WERI-Rb-1 (cell line): ENCODE results near the gene CAVIN3.

ENCODE experiments used
- DNase-seq: peaks from one replicate; pipeline ENCODE4 v3.0.0-alpha.2; 2020
- H3K27ac ChIP-seq: fragments of 250-450 bp; sonication (Bioruptor Pico); 2 replicates; pipeline ENCODE4 v1.5.1; 2020; ENCODE audit warnings: mild to moderate bottlenecking, moderate library complexity
- H3K27me3 ChIP-seq: fragments of 250-450 bp; sonication (Bioruptor Pico); 2 replicates; pipeline ENCODE4 v1.5.1; 2021; ENCODE audit warnings: mild to moderate bottlenecking, low read depth, moderate library complexity; ENCODE audit not compliant: insufficient read depth, severe bottlenecking
- H3K36me3 ChIP-seq: fragments of 250-450 bp; sonication (Bioruptor Pico); 2 replicates; pipeline ENCODE4 v1.5.1; 2020; ENCODE audit warnings: mild to moderate bottlenecking, moderate library complexity
- H3K4me3 ChIP-seq: 2 replicates; pipeline ENCODE4 v1.5.1; 2011; ENCODE audit warnings: low read depth, mild to moderate bottlenecking, control low read depth, low read length
- H3K9me3 ChIP-seq: fragments of 250-450 bp; sonication (Bioruptor Pico); 2 replicates; pipeline ENCODE4 v1.5.1; 2021; ENCODE audit warnings: mild to moderate bottlenecking, moderate library complexity; ENCODE audit not compliant: severe bottlenecking
- TF ChIP-seq, protein P1 (sequence below): IDR thresholded peaks from 2 replicates; pipeline ENCODE4 v1.5.1; 2011; ENCODE audit warnings: low read depth, mild to moderate bottlenecking, control low read depth, inconsistent platforms, low read length

Gene CAVIN3

DNA sequence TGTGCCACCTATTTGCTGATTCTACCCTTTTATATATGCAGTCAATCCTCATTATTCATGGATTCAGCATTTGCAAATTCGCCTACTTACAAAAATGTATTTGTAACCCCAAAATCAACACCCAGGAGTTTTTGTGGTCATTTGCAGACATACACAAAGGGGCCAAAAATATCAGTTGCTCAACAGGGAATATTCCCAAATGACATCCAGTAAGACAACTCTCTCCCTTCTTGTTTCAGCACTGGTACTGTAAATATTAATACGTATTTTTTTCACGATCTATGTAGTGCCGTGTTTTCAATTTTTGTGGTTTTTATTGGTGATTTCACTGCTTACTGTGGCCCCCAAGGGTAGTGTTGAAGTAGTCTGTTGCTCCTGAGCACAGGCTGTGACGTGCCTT, 11.8 kb upstream of the CAVIN3 start:
- no peak overlapping the region for H3K27ac ChIP-seq
- no peak for DNase-seq
- peaks cover 5% of the 10 kb centered on the region for H3K9me3 ChIP-seq
- TF ChIP-seq, protein P1, sequence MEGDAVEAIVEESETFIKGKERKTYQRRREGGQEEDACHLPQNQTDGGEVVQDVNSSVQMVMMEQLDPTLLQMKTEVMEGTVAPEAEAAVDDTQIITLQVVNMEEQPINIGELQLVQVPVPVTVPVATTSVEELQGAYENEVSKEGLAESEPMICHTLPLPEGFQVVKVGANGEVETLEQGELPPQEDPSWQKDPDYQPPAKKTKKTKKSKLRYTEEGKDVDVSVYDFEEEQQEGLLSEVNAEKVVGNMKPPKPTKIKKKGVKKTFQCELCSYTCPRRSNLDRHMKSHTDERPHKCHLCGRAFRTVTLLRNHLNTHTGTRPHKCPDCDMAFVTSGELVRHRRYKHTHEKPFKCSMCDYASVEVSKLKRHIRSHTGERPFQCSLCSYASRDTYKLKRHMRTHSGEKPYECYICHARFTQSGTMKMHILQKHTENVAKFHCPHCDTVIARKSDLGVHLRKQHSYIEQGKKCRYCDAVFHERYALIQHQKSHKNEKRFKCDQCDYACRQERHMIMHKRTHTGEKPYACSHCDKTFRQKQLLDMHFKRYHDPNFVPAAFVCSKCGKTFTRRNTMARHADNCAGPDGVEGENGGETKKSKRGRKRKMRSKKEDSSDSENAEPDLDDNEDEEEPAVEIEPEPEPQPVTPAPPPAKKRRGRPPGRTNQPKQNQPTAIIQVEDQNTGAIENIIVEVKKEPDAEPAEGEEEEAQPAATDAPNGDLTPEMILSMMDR: no peak
- peaks cover 23% of the 10 kb centered on the region for H3K27me3 ChIP-seq
- no peaks in the 10 kb centered on the region for H3K36me3 ChIP-seq
- no peak overlapping the region for H3K4me3 ChIP-seq

DNA sequence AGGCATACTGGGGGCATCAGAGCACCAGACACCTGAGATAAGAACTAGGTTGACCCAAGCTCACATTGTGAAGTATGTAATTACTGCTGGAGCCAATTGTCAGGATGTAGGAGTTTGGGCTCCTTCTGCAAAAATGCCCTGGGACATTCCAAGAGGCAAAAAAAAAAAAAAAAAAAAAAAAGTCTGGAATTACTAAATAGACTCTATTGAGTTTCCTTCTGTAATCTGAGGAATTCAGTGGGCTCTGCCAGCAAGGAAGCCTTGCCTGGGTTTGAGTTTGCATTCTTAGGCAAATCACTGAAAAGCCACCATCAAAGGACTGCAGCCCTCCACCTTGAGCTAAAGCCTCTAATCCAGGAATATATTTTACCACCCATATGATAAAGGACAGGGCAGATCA, 8.0 kb upstream of the CAVIN3 start:
- Histone ChIP-seq H3K9me3 (no peaks in the 10 kb centered on the region), H3K27ac (no peak overlapping the region), H3K36me3 (no peaks in the 10 kb centered on the region), H3K4me3 (no peak overlapping the region), H3K27me3 (peaks cover 7% of the 10 kb centered on the region)
- TF ChIP-seq, protein P1: no peak
- DNase-seq: no peak

- peaks cover 7% of the 10 kb centered on the region for H3K27me3 ChIP-seq
- H3K36me3 ChIP-seq: no peaks in the 10 kb centered on the region
- DNase-seq: no peak
- no peaks in the 10 kb centered on the region for H3K9me3 ChIP-seq
- H3K27ac ChIP-seq: no peak overlapping the region
- H3K4me3 ChIP-seq: no peak overlapping the region
- TF ChIP-seq, protein P1: no peak
Measured at GRCh38 chr11:6327806-6328205, 7.5 kb upstream of the CAVIN3 start.

DNA sequence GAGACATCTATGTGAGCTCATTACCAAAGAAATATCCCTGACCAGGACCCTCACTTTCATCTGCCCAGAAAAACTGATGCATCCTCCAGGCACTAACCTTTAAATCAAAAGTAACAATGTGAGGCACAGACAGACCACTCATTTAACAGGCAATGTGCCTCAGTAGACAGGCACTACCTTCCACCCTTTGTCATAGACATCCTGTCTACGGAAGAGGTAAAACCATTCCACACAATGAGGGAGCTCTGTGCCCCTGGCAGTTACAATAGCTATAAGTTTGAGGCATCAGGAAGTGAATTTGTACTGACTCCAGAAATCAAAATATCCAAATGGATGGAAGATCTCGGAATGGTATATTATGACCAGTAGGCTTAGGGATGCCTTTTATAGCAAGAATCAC, 6.7 kb upstream of the CAVIN3 start:
- peaks cover 7% of the 10 kb centered on the region for H3K27me3 ChIP-seq
- no peak overlapping the region for H3K27ac ChIP-seq
- TF ChIP-seq, protein P1: no peak
- DNase-seq: no peak
- H3K9me3 ChIP-seq: no peaks in the 10 kb centered on the region
- H3K36me3 ChIP-seq: no peaks in the 10 kb centered on the region
- H3K4me3 ChIP-seq: no peak overlapping the region

- H3K27me3 ChIP-seq: peaks cover 7% of the 10 kb centered on the region
- no peaks in the 10 kb centered on the region for H3K36me3 ChIP-seq
- no peak for DNase-seq
- no peaks in the 10 kb centered on the region for H3K9me3 ChIP-seq
- H3K4me3 ChIP-seq: no peak overlapping the region
- TF ChIP-seq, protein P1: no peak
- H3K27ac ChIP-seq: no peak overlapping the region
Measured at GRCh38 chr11:6326303-6326702, 6.0 kb upstream of the CAVIN3 start.

DNA sequence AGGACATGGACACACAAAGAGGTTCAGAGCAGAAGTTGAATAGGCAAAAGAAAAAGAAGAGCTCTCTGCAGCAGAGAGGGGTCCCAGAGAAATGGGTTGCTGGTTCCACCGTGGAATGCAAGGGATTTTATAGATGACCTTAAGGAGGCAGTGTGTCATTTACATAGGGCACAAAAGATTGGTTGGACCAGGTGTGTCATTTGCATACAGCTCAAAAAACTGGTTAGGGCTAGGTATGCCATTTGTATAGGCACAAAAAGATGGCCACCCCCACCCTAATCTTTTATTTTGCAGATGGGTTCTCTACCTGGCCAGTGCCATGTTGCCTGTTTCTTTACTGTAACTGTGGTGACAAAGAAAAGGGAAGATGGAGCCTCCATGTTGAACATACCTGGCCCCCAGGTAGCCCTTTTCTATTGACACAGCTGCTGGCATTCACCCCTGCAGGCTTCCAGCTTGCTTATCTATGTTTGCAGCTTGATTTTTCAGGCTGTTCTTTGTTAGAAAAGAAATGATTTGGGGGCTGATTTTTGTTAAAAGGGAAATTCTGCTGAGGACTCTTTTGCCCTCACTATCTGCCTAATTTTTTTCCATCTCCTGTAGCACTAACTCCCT, 3.1 kb upstream of the CAVIN3 start:
- H3K4me3 ChIP-seq: no peak overlapping the region
- no peak overlapping the region for H3K27ac ChIP-seq
- H3K36me3 ChIP-seq: no peaks in the 10 kb centered on the region
- TF ChIP-seq, protein P1: no peak
- H3K9me3 ChIP-seq: no peaks in the 10 kb centered on the region
- DNase-seq: no peak
- peaks cover 4% of the 10 kb centered on the region for H3K27me3 ChIP-seq
